GM21825 (cell line): ENCODE data around the gene UTP25.
"Not testable (repeated sequence)": the region's sequence is repeated elsewhere in the genome, so short reads cannot be mapped to it uniquely, and the experiment has no call there.

ENCODE experiments used
- ATAC-seq: cut with Tn5 transposase; IDR thresholded peaks from one replicate; pipeline ENCODE4 v1.9.1; 2021; ENCODE audit warnings: mild to moderate bottlenecking, moderate library complexity; ENCODE audit not compliant: unreplicated experiment

The UTP25 gene, protein sequence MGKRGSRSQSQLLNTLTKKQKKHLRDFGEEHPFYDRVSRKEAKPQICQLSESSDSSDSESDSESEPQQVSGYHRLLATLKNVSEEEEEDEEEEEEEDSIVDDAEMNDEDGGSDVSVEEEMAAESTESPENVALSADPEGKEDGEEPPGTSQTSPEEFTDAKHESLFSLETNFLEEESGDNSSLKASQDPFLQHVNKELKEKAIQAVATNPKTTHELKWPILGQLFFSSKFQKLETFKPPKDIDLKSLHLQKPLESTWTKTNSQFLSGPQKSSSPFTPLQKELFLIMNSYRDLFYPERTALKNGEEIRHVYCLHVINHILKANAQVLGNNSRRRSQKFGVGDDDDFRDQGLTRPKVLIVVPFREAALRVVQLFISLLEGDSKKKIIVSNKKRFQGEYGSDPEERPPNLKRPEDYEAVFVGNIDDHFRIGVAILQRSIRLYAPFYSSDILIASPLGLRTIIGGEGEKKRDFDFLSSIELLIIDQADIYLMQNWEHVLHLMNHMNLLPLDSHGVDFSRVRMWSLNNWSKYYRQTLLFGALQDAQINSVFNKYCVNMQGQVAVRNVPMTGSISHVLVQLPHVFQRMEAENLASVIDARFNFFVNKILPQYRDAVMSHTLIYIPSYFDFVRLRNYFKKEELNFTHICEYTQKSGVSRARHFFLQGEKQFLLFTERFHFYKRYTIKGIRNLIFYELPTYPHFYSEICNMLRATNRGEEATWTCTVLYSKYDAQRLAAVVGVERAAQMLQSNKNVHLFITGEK

GRCh38 chr1:209827384-209828262, at the start of gene UTP25:
Gene UTP25, plus strand, starts transcription at chr1:209827972. Its CDS starts 92 bp downstream, at chr1:209828064.
- ATAC-seq, result peak; percentile 90

- no peak for ATAC-seq
These were observed 49.7 kb upstream of the UTP25 start for GRCh38 chr1:209778102-209778501.

DNA sequence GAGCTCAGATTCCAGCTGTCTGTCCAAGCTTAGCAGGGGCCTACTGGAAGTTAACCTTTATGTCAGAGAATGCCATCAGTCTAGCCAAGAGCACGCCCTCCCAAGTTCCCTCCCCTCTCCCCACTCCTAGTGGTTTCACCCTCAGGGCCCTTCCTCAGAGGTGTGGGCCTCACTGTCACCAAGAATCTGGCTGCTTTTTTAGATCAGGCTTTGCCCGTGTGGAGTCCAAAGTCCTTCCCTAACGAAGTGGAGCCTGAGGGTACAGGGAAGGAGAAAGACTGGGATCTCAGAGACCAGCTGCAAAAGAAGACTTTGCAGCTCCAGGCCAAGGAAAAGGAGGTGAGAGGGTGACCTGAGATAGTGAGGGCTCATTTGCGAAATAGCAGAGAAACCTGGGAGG, 47.5 kb upstream of the UTP25 start:
- no peak for ATAC-seq

- no peak for ATAC-seq
These were observed 44.4 kb upstream of the UTP25 start for GRCh38 chr1:209783386-209783785.

DNA sequence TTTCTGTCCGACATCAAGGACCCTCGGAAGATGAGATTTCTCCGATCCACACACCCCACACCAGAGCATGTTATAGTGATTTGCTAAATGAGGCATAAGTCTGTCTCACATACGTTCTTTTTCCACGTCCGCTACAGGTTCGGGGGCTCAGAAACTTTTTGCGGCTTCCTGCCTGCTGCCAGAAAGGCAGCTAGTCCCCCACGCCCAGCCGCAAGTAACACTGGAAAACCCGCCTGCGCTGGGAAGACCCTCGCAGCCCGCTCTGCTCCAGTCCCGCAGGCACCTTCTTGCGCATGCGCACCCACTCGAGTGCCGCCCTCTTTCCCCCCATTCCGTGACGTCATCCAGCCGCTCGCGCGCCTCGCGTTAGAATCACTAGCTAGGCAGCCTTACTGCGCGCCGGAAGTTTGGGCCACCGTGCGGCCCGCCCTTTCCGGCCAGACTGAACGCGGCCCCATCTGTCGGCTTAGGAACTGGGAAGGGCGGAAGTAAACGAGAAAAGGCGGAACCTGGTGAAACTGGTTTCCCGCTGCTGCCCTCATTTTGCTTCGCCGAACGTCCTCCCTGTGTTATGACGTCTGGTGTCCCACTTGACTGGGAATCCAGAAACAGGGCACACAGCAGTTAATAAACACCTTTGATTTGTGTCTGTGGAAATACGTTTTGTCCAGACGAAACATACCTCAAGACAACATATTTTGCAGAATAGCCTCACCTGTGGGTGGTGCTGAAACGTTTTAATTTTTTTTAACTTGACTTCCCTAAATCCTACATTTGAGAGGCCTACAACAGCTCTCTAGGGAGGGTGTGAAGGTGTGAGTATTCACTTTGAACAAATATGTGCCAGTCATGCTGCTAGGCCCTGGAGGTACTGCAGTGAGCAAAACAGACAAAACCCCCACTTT, 43.3 kb upstream of the UTP25 start, which contains the start of gene C1orf74:
C1orf74 (minus strand) TSS at position 295 of the 905 bp plus-strand sequence. CDS start 925 bp downstream, outside the sequence.
- ATAC-seq, result peak; percentile 99

GRCh38 chr1:209785592-209785991, 42.2 kb upstream of the UTP25 start:
- ATAC-seq, result no peak

- no peak for ATAC-seq
These were observed 41.6 kb upstream of the UTP25 start for GRCh38 chr1:209786146-209786545.

DNA sequence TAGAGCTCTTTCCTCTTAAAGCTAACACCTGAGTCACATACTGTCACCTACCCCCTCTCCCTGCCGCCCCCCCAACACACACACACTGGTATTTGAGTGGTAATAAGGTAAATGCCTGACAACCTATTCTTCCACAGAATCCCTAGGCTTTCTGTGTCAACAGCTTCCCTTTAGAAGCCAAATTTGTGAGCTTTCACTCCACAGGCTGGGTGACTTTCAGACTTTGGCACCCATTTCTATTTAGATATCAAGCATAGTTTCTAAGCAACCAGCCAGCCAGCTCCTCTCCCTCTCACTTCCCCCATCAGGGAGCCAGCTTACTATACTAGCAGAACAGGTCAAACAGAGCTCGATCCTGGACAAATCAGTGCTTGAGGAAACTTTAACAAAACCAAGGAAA, 40.2 kb upstream of the UTP25 start:
- no peak for ATAC-seq

- ATAC-seq, result no peak
These were observed 38.5 kb upstream of the UTP25 start for GRCh38 chr1:209789245-209789644.

DNA sequence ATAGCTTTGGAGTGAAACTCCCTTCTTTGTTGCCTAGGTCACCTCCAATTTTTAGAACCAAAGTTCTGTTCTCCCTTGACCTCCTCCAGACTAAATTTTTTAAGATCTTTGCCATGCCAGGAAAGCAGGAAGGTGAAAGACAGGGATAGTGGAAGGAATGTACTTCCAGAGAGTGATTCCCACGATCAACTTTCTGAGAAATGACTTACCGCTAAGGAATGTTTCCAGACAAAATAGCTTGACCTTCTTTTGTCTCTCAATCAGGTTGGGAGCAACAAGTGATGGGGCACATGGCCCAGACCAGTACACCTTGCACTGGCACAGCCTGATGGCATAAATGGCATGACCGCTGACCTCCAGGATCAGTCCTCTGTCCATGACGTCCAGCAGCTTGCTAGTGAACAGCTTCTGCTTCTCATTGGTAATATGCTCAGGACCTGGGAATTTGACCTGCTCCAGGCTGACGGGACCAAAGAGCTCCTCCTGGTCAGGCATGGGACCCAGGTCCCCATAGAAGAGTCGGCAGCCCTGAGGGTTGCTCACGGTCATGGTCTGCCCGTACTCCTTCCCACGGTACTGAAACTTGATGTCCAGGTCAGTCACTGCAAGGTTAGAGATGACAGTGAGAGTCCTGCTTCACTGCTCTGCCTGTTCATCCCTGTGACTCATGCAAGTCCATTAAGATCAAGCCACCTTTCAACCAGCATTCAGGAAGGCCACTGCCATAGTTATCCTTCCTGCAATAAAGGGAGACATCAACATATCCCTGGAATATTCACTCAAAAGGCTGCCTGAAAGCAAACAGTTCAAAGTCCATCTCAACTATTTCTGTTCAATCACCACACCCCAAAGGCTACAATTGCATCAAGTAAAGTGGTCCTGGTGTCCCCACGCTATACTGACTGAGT, 37.2 kb upstream of the UTP25 start:
- ATAC-seq, result no peak

GRCh38 chr1:209791920-209792319, 35.9 kb upstream of the UTP25 start:
- no peak for ATAC-seq

DNA sequence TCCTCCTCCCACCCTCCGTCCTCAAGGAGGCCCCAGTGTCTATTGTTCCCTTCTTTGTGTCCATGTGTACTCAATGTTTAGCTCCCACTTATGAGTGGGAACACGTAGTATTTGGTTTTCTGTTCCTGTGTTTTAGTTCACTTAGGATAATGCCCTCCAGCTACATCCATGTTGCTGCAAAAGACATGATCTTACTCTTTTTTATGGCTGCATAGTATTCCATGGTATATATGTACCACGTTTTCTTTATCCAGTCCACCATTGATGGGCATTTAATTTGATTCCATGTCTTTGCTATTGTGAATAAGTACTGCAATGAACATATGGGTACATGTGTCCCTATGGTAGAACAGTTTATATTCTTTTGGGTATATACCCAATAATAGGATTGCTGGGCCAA, 34.1 kb upstream of the UTP25 start:
- not testable (repeated sequence) for ATAC-seq

GRCh38 chr1:209797978-209798639, 29.7 kb upstream of the UTP25 start:
- no peak for ATAC-seq

DNA sequence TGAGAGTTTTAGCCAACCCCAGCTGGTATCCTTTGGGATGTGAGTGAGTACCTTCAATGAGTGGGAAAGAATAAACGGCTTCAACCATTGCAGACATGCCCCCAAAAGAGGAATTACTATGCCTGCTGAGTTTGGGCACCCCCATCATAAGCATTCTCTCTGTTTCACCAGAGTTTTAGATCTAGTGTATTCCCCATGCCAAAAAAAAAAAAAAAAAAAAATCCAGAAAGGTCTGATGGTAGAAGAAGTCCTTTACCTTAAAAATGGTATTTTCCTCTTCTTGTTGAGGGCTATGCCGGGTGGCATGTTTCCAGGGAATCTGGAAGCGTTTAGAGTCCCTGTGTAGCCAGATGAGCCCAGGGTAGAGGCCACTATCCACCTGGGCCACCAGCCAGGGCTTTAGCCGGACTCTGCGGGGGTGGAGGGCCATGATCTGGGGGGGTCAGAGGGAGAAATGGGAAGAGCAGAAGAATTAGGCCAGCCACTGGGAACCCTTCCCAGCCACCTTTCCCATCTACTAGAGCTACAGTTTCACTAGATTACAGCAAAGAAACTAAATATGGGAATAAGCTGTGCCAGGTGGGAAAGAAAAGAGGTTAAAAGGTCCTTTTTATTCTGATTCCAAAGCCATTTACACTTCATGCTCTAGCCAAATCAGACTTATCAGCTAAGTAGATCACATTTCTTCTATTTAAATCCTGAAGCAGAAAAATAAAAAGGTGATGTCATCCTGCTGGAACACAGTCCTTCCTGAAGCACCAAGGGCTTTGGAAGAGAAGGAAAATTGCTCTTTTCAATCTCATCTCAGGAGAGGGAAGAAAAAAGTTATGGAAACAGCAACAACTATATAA, 26.6 kb upstream of the UTP25 start:
- ATAC-seq, result no peak

GRCh38 chr1:209802117-209802779, 25.5 kb upstream of the UTP25 start:
- no peak for ATAC-seq

DNA sequence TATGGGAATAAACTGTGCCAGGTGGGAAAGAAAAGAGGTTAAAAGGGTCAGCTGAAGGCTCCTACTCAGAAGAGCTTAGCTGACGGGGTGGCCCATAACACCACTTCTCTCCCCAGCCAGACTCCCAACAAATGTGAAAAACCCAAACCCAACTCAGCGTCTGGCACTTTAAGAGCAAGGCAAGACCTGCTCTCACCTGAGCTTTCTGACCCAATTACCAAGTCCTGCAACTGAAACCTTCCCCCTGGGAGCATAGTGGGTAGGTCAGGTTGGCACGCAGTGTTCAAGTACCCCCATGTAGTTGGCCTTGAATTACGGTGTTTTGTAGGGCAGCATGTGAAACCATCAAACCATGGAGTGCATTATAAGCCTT, 25.0 kb upstream of the UTP25 start:
- ATAC-seq, result no peak

GRCh38 chr1:209803568-209803967, 24.2 kb upstream of the UTP25 start:
- no peak for ATAC-seq
